GM21367 (cell line): ENCODE data around the gene PTPN3.
"Not testable (repeated sequence)": the region's sequence is repeated elsewhere in the genome, so short reads cannot be mapped to it uniquely, and the experiment has no call there.

Experiments
- ATAC-seq: cut with Tn5 transposase; IDR thresholded peaks from one replicate; pipeline ENCODE4 v1.9.1; 2021; ENCODE audit not compliant: unreplicated experiment

PTPN3 gene, protein sequence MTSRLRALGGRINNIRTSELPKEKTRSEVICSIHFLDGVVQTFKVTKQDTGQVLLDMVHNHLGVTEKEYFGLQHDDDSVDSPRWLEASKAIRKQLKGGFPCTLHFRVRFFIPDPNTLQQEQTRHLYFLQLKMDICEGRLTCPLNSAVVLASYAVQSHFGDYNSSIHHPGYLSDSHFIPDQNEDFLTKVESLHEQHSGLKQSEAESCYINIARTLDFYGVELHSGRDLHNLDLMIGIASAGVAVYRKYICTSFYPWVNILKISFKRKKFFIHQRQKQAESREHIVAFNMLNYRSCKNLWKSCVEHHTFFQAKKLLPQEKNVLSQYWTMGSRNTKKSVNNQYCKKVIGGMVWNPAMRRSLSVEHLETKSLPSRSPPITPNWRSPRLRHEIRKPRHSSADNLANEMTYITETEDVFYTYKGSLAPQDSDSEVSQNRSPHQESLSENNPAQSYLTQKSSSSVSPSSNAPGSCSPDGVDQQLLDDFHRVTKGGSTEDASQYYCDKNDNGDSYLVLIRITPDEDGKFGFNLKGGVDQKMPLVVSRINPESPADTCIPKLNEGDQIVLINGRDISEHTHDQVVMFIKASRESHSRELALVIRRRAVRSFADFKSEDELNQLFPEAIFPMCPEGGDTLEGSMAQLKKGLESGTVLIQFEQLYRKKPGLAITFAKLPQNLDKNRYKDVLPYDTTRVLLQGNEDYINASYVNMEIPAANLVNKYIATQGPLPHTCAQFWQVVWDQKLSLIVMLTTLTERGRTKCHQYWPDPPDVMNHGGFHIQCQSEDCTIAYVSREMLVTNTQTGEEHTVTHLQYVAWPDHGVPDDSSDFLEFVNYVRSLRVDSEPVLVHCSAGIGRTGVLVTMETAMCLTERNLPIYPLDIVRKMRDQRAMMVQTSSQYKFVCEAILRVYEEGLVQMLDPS

DNA sequence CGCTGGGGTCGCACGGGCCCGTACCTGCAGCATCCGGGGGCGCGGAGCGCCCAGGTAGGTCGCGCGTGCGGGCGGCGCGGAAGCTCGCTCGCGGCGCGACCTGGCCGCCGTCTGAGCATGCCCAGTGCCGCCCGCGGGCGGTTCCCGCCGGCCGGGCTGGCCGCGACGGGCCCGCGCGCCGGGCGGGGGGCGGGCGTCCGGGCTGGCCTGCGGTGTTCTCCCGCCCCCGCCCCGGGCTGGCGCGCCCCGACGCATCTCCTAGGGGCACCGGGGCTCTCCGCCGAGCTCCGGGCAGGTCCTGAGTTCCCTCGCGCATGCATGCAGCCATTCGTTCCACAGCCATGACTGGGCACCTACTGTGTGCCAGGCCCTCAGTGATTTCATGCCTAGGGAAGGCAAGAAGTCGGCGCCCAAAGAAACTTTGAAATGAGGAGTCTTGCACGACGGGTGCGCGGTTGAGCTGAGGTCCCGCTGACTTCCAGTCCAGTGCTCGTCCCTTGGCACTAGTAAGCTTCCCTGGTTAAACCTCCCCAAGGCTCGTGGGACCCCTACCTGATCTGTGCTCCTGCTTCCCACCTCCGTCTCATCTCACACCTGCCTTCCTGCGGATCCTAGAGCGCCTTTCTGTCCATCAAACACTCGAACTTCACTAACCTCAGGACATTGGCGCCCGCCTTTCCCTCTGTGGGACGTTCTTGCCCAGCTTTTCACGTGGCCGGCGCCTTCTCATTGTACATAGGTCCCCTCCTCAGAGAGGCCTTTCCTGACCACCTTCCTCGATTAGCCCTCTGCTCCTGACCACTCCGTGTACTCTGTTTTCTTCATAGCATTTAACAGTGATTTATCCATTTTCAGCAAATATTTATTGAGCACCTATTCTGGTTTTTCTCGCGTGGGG, at the start of gene PTPN3:
TSS of gene PTPN3 (minus strand) at position 113 of the 898 bp plus-strand sequence. CDS start 34,873 bp downstream, outside the sequence.
- ATAC-seq: no peak

- ATAC-seq: not testable (repeated sequence)
Observed at GRCh38 chr9:109544954-109545353, 46.8 kb upstream of the PTPN3 start.

DNA sequence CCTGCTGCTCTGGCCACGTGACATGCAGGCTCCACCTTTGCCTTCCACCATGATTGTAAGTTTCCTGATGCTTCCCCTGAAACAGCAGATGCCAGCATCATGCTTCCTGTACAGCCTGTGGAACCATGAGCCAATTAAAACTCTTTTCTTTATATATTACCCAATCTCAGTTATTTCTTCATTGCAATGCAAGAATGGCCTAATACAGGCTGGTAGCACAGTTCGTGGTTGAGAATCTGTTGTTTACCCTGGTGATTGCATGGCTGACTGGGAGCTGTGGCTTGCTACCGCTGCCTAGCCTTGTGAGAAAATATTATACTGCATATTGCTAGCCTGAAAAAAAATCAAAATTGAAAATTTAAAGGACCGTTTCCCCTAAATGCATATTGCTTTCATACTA, 44.8 kb upstream of the PTPN3 start:
- no peak for ATAC-seq

GRCh38 chr9:109538346-109538745, 40.2 kb upstream of the PTPN3 start:
- no peak for ATAC-seq

DNA sequence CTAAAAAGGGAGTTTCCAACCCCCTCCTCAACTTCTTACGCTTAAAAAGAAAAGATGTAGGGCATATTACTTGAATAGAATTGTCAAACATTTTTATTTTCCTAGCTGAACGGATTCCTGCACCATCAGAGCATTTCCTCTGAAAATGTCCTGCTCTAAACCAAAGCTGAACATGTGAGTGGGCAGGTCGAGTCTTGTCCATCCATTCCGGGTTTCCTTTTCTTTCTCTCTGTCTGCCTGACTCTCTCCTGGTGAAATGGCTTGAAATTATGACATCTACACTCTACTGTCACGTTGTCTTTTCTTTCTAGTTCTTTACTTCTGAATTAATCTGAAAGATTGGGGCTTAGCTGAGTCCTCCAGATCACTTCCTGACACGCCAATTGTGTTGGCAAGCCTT, 39.2 kb upstream of the PTPN3 start:
- ATAC-seq: no peak

DNA sequence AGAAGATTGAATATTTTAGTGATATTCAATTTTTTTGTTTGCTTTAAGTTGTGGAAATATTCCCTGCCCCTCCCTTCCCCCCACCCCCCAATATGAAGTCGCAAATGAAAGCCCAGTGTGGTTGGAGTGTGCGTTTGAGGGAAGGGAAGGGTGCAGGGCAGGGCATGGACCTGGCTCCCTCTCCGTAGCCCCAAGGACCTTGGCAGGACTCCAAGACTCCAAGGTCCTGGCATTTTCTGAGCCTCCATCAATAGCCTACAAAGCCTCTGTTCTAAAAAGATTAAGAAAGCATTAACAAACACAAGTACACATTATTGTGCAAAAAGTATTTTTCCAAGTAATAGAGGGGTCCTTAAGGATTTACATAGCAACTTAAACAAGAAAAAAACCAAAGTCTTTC, 38.8 kb upstream of the PTPN3 start:
- ATAC-seq: no peak

- ATAC-seq: no peak
Observed at GRCh38 chr9:109535365-109535764, 37.3 kb upstream of the PTPN3 start.

GRCh38 chr9:109534151-109534550, 36.0 kb upstream of the PTPN3 start:
- ATAC-seq: no peak

- ATAC-seq: not testable (repeated sequence)
Observed at GRCh38 chr9:109532652-109533051, 34.5 kb upstream of the PTPN3 start.

GRCh38 chr9:109522106-109522505, 24.0 kb upstream of the PTPN3 start:
- no peak for ATAC-seq

GRCh38 chr9:109520475-109521132, 22.5 kb upstream of the PTPN3 start:
- ATAC-seq: peak; percentile 92

DNA sequence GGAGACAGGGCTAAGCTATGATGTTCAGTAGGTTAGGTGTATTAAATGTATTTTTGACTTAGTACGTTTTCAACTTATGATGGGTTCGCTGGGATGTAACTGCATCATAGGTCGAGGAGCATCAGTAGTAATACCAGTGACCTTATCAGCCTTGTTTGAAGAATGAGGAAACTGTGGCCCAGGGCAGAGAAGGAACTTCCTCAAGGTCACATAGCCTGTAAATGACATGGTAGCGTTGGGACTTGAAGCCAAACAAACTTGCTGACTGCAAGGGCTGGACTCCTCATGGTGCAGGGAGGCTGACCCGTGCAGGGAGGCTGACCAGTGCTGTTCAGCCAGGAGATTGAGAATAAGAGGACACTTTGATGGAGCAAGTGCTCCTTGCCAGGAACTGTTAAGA, 21.3 kb upstream of the PTPN3 start:
- ATAC-seq: no peak

DNA sequence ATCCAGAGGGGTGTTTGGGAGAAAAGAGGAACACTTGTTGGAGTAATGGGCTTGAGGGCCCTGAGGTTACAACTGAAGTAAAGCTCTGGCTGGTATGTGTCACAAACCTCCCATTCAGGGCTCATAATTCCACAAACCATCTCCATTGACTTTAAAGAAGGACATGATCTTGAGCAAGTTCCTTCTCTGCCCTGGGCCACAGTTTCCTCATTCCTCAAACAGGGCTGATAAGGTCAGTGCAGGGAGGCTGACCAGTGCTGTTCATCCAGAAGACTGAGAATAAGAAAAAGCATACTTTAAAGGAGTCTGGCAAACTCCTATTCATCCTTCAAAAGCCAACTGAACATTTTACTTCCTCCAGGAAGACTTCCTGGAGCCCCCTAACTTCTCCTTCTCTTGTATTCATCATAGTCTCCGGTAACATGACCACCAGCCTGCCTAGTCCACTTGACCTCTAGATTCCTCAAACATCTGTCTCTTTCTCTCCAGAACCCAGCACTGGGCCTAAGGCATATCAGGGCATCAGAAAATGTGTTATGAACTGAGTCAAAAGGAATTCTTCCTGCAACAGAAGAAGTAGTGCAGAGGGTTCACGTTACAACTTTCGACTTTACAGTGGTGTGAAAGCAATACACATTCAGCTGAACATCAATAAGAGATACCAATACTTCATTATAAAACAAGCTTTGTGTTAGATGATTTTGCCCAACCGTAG, 20.7 kb upstream of the PTPN3 start:
- ATAC-seq: no peak

- ATAC-seq: no peak
Observed at GRCh38 chr9:109517901-109518377, 19.8 kb upstream of the PTPN3 start.

- ATAC-seq: no peak
Observed at GRCh38 chr9:109513871-109514270, 15.8 kb upstream of the PTPN3 start.

DNA sequence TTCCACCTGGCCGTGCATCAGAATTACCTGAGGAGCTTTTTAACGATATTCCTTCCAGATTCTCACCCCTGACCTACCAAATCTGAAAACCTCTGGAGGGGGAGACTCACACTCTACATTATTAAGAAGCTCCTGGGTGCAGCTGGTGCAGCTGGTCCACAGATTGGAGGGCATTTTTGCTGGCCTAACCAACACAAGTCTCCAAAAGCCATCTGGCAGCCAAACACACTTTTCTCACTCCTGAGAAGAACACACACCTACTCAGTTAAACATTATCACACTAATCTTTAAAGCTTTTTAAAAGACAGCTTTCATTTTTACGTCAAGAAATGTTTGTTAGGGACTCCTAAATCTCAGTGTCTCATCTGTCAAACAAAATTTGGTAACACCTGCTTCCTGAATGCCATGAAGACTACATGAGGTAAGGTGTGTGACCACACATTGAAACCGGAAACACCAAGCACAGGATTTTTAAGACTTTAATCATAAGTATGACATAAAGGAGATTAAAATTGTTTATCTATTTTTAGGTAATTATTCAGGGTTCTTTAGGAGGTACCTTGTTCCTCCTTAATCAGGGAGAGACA, 14.2 kb upstream of the PTPN3 start:
- ATAC-seq: no peak

GRCh38 chr9:109510506-109510905, 12.4 kb upstream of the PTPN3 start:
- no peak for ATAC-seq

DNA sequence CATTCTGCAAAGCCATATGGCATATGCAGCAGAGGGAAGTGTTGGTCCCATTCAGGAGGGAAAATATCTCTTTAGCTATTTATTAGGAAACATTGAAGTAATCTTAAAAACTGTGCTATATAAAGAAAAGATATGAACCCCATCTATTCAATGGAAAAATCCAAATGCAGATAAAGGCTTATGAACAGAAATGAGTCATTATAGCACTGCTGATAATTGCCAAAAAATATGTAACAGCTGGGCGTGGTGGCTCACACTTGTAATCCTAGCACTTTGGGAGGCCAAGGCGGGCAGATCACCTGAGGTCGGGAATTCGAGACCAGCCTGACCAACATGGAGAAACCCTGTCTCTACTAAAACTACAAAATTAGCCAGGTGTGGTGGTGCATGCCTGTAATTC, 11.9 kb upstream of the PTPN3 start:
- ATAC-seq: not testable (repeated sequence)

- no peak for ATAC-seq
Observed at GRCh38 chr9:109509611-109510010, 11.5 kb upstream of the PTPN3 start.
